Body of pancreas (tissue), 4 donors: ENCODE results near the gene OPRL1. TPM values are rescaled to one million over a fixed set of nuclear protein-coding genes. Genes with fewer than 3 reads are reported as not detected.

ENCODE experiments used
- ATAC-seq: fragments of 150-250 bp; one replicate; pipeline ENCODE4 v1.9.1; 2016
- DNase-seq, 4 donors: peaks; one replicate each; pipeline ENCODE4 v3.0.0-alpha.2; 2019
- H3K27ac ChIP-seq, 4 donors: fragments of 200-600 bp; sonication (generic); 1 replicate in 3 of 4; 2 replicates in 1 of 4; pipeline versions ENCODE4 v1.5.1 to v1.6.1; 2016 to 2019; ENCODE audit warnings: mild to moderate bottlenecking in 1 of 4, mixed read lengths in 1 of 4, moderate library complexity in 1 of 4
- H3K27me3 ChIP-seq, 2 donors: fragments of 200-600 bp; sonication (generic); one replicate each; pipeline ENCODE4 v1.6.0; 2016; ENCODE audit warnings: mild to moderate bottlenecking in 1 of 2
- H3K36me3 ChIP-seq, 2 donors: fragments of 200-600 bp; sonication (generic); replicated peaks in 1 of 2; 2 replicates each; pipeline ENCODE4 v1.5.1; 2016; ENCODE audit warnings: low read depth in 2 of 2; ENCODE audit not compliant: insufficient read depth in 1 of 2
- H3K4me1 ChIP-seq: fragments of 200-600 bp; sonication (generic); one replicate; pipeline ENCODE4 v1.6.0; 2016
- H3K4me3 ChIP-seq, 2 donors: fragments of 200-600 bp; sonication (generic); 1 replicate in 1 of 2; 2 replicates in 1 of 2; pipeline ENCODE4 v1.5.1; 2016 to 2019
- H3K9me3 ChIP-seq, 3 donors: fragments of 200-600 bp; sonication (generic); 1 replicate in 2 of 3; 2 replicates in 1 of 3; pipeline ENCODE4 v1.5.1; 2016
- CTCF ChIP-seq, 7 experiments: fragments of 450-650 bp in 4 of 7; fragments of 200-600 bp in 3 of 7; sonication (generic) in 3 of 7; IDR thresholded peaks; one replicate each; pipeline ENCODE4 v1.5.1; 2016 to 2019; ENCODE audit warnings: antibody characterized with exemption in 7 of 7
- POLR2A ChIP-seq, 3 donors: fragments of 450-650 bp; IDR thresholded peaks; one replicate each; pipeline ENCODE4 v1.6.1; 2016; ENCODE audit warnings: antibody characterized with exemption in 3 of 3, mild to moderate bottlenecking in 2 of 3
- WGBS, 2 donors: methylation state at CpG; one replicate each; pipeline ENCODE4 v1.1.5; 2017; 5-methylcytosine and 5-hydroxymethylcytosine counted together
- intact Hi-C: fragments of 100-400 bp; cut with DNase I; formaldehyde crosslinking; loops from one replicate; pipeline ENCODE4 v1.15.1; 2023
- total RNA-seq, 2 donors: library from RNA; depleted of rRNA; stranded (reverse); fragments of >200 nt; gene quantifications; one replicate each; pipeline ENCODE4 v1.1.0, GENCODE V29; 2016

The OPRL1 gene
- total RNA-seq, 2 donors from 2014 or later, result 1.0 to 2.6 TPM

GRCh38 chr20:64096535-64096934, 16.7 kb downstream of the OPRL1 start:
- Histone ChIP-seq H3K4me3 (no peak overlapping the region), H3K27ac (no peak overlapping the region), H3K36me3 (no peaks in the 10 kb centered on the region), H3K27me3 (peaks cover 0 to 2% of the 10 kb centered on the region in 2 donors), H3K9me3 (no peaks in the 10 kb centered on the region), H3K4me1 (no peaks in the 10 kb centered on the region)
- intact Hi-C loops, result no loop called here
- ATAC-seq (no peak), DNase-seq (no peak)
- WGBS, 2 donors, result 79 to 80% methylated on average over 6 of the region's 6 CpGs
- TF ChIP-seq POLR2A (IDR thresholded peaks at IDR 0.05), result no peak
- no peak for TF ChIP-seq CTCF (IDR thresholded peaks at IDR 0.05)

- H3K9me3 ChIP-seq, result no peaks in the 10 kb centered on the region
- no peak for TF ChIP-seq POLR2A (IDR thresholded peaks at IDR 0.05)
- no peak for TF ChIP-seq CTCF (IDR thresholded peaks at IDR 0.05)
- no peak overlapping the region for H3K27ac ChIP-seq
- intact Hi-C loops, result no loop called here
- DNase-seq (no peak), ATAC-seq (no peak)
- 91 to 94% methylated on average over 4 to 28 of the region's 28 CpGs for WGBS, 2 donors
- H3K4me3 ChIP-seq, result no peak overlapping the region
- H3K36me3 ChIP-seq, result no peaks in the 10 kb centered on the region
- peaks cover 12% of the 10 kb centered on the region for H3K4me1 ChIP-seq
- peaks cover 0 to 6% of the 10 kb centered on the region in 2 donors for H3K27me3 ChIP-seq
Measured at GRCh38 chr20:64098471-64099013, 18.7 kb downstream of the OPRL1 start.

GRCh38 chr20:64099086-64099786, 19.4 kb downstream of the OPRL1 start:
- no peak overlapping the region for H3K27ac ChIP-seq
- no peak for DNase-seq
- intact Hi-C loops, result no loop called here
- peaks cover 12% of the 10 kb centered on the region for H3K4me1 ChIP-seq
- H3K36me3 ChIP-seq, result no peaks in the 10 kb centered on the region
- H3K27me3 ChIP-seq, result peaks cover 0 to 6% of the 10 kb centered on the region in 2 donors
- no peaks in the 10 kb centered on the region for H3K9me3 ChIP-seq
- no peak for ATAC-seq
- no peak for TF ChIP-seq CTCF (IDR thresholded peaks at IDR 0.05)
- H3K4me3 ChIP-seq, result no peak overlapping the region
- 71 to 80% methylated on average over 5 to 18 of the region's 21 CpGs for WGBS, 2 donors

GRCh38 chr20:64099880-64100565, 20.1 kb downstream of the OPRL1 start:
- intact Hi-C loops, result no loop called here
- Histone ChIP-seq H3K27ac (no peak overlapping the region), H3K9me3 (no peaks in the 10 kb centered on the region), H3K4me3 (no peak overlapping the region), H3K27me3 (peaks cover 0 to 6% of the 10 kb centered on the region in 2 donors), H3K4me1 (peaks cover 12% of the 10 kb centered on the region), H3K36me3 (no peaks in the 10 kb centered on the region)
- 83 to 85% methylated on average over 5 to 14 of the region's 14 CpGs for WGBS, 2 donors
- ATAC-seq (no peak), DNase-seq (no peak)
- no peak for TF ChIP-seq POLR2A (IDR thresholded peaks at IDR 0.05)
- TF ChIP-seq CTCF (IDR thresholded peaks at IDR 0.05), result no peak
